ENCODE measurements around the gene RIN2. TPM values are rescaled to one million over a fixed set of nuclear protein-coding genes. Genes with fewer than 3 reads are reported as not detected.
A peak's percentile ranks its signal among the peaks of the same experiment; 100 is the strongest.

Gene RIN2
- total and polyA plus RNA-seq, 2 of the 13 experiments (the other 11 are each of a cell fraction or from before 2014, with no cell fraction given): 2.5 to 5.1 TPM

DNA sequence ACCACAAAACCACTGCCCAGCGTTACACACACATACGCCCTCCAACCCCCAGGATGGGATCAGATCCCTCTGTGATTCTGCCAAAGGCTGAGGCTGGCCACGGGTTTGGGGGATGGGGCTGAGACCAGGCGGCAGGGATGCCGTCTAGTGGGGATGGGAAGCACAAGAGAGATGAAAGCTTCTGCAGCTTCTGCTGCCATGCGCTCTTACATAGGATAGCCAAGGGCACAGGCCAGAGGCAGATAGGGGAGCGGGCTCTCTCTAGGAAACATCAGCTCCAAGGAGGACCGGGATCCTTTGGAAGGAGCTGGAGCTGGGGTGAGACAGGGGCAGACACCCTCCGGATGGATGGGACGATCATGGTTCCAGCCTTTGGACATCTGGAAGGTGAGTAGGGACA lies 18.7 kb upstream of the RIN2 start:
- H3K9me3 ChIP-seq (ENCODE audit: low read length): no peaks in the 10 kb centered on the region
- no peaks in the 10 kb centered on the region for H3K36me3 ChIP-seq (replicated peaks in 1 of 2; ENCODE audit: control insufficient read depth in 1 of 2, insufficient read depth in 2 of 2, low read length in 2 of 2)
- DNase-seq (ENCODE audit: low spot score): no peak
- BruUV-seq (replicated peaks): no TSS peak
- 51% methylated on average over 10 of the region's 10 CpGs for WGBS (ENCODE audit: low lambda C conversion rate)
- H3K9ac ChIP-seq (ENCODE audit: insufficient read depth, low read depth, low read length): no peak overlapping the region
- no peak overlapping the region for H3K4me2 ChIP-seq (ENCODE audit: low read depth, low read length)
- H3K4me3 ChIP-seq (replicated peaks in 1 of 3; ENCODE audit: insufficient read depth in 1 of 3, low read depth in 2 of 3, low read length in 3 of 3): no peak overlapping the region
- H3K79me2 ChIP-seq (ENCODE audit: insufficient read depth, low read length): no peaks in the 10 kb centered on the region
- no peaks in the 10 kb centered on the region for H4K20me1 ChIP-seq (ENCODE audit: insufficient read depth, low read length)
- no peak for FAIRE-seq
- TF ChIP-seq HNRNPH1 (optimal IDR thresholded peaks at IDR 0.05; ENCODE audit: low read depth, low read length) (no peak), ZNF550 (CRISPR knock-in tag; IDR thresholded peaks at IDR 0.05; ENCODE audit: borderline replicate concordance) (no peak), ZNF703 (CRISPR knock-in tag; IDR thresholded peaks at IDR 0.05; ENCODE audit: borderline replicate concordance) (no peak), CENPBD1 (CRISPR knock-in tag; IDR thresholded peaks at IDR 0.05; ENCODE audit: borderline replicate concordance, low read depth) (no peak), JARID2 (CRISPR knock-in tag; IDR thresholded peaks at IDR 0.05; ENCODE audit: insufficient replicate concordance) (no peak)
- H3K4me1 ChIP-seq (ENCODE audit: insufficient read depth, low read length): no peaks in the 10 kb centered on the region
- POLR2A ChIA-PET: no interaction called here
- CTCF ChIA-PET (ENCODE audit: low intra/inter-chr PET ratio, low total read pairs): no interaction called here
- no peak for ATAC-seq
- H3K27ac ChIP-seq (ENCODE audit: extremely low read length, insufficient read depth, low read length): no peak overlapping the region
- in situ Hi-C loops (cut with HindIII; ENCODE audit: extremely low pct_ligation_motif_present, low pct_unique_long_range_greater_than_20kb): no loop called here
- intact Hi-C loops (cut with micrococcal nuclease; ENCODE audit: unreplicated experiment): no loop called here
- no peak overlapping the region for H2AFZ ChIP-seq (ENCODE audit: low read length)
- peaks cover 3 to 15% of the 10 kb centered on the region in 2 experiments; a peak in 4 of 5 replicates for H3K27me3 ChIP-seq (ENCODE audit: control insufficient read depth in 1 of 2, insufficient read depth in 2 of 2, low read length in 2 of 2)

GRCh38 chr20:19740512-19740911 lies 17.5 kb upstream of the RIN2 start:
- Histone ChIP-seq H3K9ac (ENCODE audit: insufficient read depth, low read depth, low read length) (no peak overlapping the region), H3K27ac (ENCODE audit: extremely low read length, insufficient read depth, low read length) (no peak overlapping the region), H3K36me3 (replicated peaks in 1 of 2; ENCODE audit: control insufficient read depth in 1 of 2, insufficient read depth in 2 of 2, low read length in 2 of 2) (no peaks in the 10 kb centered on the region), H3K4me3 (replicated peaks in 1 of 3; ENCODE audit: insufficient read depth in 1 of 3, low read depth in 2 of 3, low read length in 3 of 3) (no peak overlapping the region), H3K4me1 (ENCODE audit: insufficient read depth, low read length) (no peaks in the 10 kb centered on the region), H3K79me2 (ENCODE audit: insufficient read depth, low read length) (no peaks in the 10 kb centered on the region), H3K4me2 (ENCODE audit: low read depth, low read length) (no peak overlapping the region), H2AFZ (ENCODE audit: low read length) (no peak overlapping the region), H4K20me1 (ENCODE audit: insufficient read depth, low read length) (no peaks in the 10 kb centered on the region), H3K9me3 (ENCODE audit: low read length) (peaks cover 4% of the 10 kb centered on the region; the same call in 1 of the 2 replicates), H3K27me3 (ENCODE audit: control insufficient read depth in 1 of 2, insufficient read depth in 2 of 2, low read length in 2 of 2) (peaks cover 0 to 13% of the 10 kb centered on the region in 2 experiments; a peak in 1 of 5 replicates)
- no peak for FAIRE-seq
- in situ Hi-C loops (cut with HindIII; ENCODE audit: extremely low pct_ligation_motif_present, low pct_unique_long_range_greater_than_20kb) (no loop called here), intact Hi-C loops (cut with micrococcal nuclease; ENCODE audit: unreplicated experiment) (no loop called here)
- DNase-seq (ENCODE audit: low spot score): no peak
- ATAC-seq: no peak
- TF ChIP-seq MTA1 (CRISPR knock-in tag; IDR thresholded peaks at IDR 0.05; ENCODE audit: borderline replicate concordance) (no peak), ATF7 (IDR thresholded peaks at IDR 0.05) (peak; percentile 89), ATF7 (CRISPR knock-in tag; IDR thresholded peaks at IDR 0.05) (no peak), CREB1 (IDR thresholded peaks at IDR 0.05) (peak; percentile 53; the same call in 1 of the 2 replicates), CREB1 (CRISPR knock-in tag; IDR thresholded peaks at IDR 0.05) (no peak)
- WGBS (ENCODE audit: low lambda C conversion rate): 6% methylated on average over 3 of the region's 3 CpGs
- no TSS peak for BruUV-seq (replicated peaks)
- ChIA-PET CTCF (ENCODE audit: low intra/inter-chr PET ratio, low total read pairs) (no interaction called here), POLR2A (no interaction called here)

Data from HepG2 (cell line).